K562 (cell line): ENCODE results near the gene HDAC9. TPM values are rescaled to one million over a fixed set of nuclear protein-coding genes. Genes with fewer than 3 reads are reported as not detected.

Source experiments
- ATAC-seq: fragments of 200-7000 bp; cut with Tn5 transposase; 3 replicates; pipeline ENCODE4 v1.9.1; 2020; ENCODE audit warnings: moderate library complexity
- BruUV-seq: library from RNA; stranded (reverse); fragments of 400-500 nt; replicated peaks from 2 replicates; lab custom pipeline; 2021; lab: Mats Ljungman, UMichigan
- CTCF ChIA-PET: fragments of 300-600 bp; formaldehyde crosslinking; extraction: SDS; loops from one replicate; lab custom pipeline; 2021; ENCODE audit warnings: low intra/inter-chr PET ratio; lab: Yijun Ruan, JAX
- POLR2A ChIA-PET: fragments of 300-600, 350-650 bp; sonication (Branson Sonifier 250); formaldehyde crosslinking; extraction: SDS; loops from one replicate; lab custom pipeline; 2021; ENCODE audit warnings: antibody characterized with exemption, inconsistent platforms; lab: Yijun Ruan, JAX
- DNase-seq, 4 experiments: peaks; one replicate each; pipeline versions ENCODE4 v3.0.0 to v3.0.0-alpha.2; 2011 to 2018; ENCODE audit warnings: low spot score in 3 of 4, mixed read lengths in 3 of 4; ENCODE audit errors: extremely low read depth in 1 of 4
- FAIRE-seq: peaks from 2 replicates; lab custom pipeline; 2011; peaks lifted over from hg19 to GRCh38; lab: Jason Lieb, UNC
- H2AFZ ChIP-seq: 2 replicates; pipeline ENCODE4 v1.6.0; 2011; ENCODE audit warnings: low read depth, low read length, control low read depth, inconsistent platforms
- H3K27ac ChIP-seq: fragments of 200-600 bp; 3 replicates; pipeline ENCODE4 v1.8.0; 2011; ENCODE audit warnings: low read depth, mild to moderate bottlenecking, control low read depth, inconsistent platforms, low read length, moderate library complexity, mixed read lengths; ENCODE audit errors: extremely low read depth
- H3K27me3 ChIP-seq, 2 experiments: fragments of 300-600 bp in 1 of 2; 2 replicates in 1 of 2; 3 replicates in 1 of 2; pipeline versions ENCODE4 v1.6.0 to v1.8.0; 2011; ENCODE audit warnings: inconsistent platforms in 2 of 2, low read length in 2 of 2, mild to moderate bottlenecking in 1 of 2, mixed read lengths in 1 of 2, moderate library complexity in 1 of 2; ENCODE audit not compliant: control insufficient read depth in 2 of 2, insufficient read depth in 2 of 2
- H3K36me3 ChIP-seq: fragments of 300-600 bp; 3 replicates; pipeline ENCODE4 v1.8.0; 2011; ENCODE audit warnings: mild to moderate bottlenecking, low read length, inconsistent platforms; ENCODE audit not compliant: control insufficient read depth, insufficient read depth
- H3K4me1 ChIP-seq, 2 experiments: fragments of 200-600 bp in 1 of 2; replicated peaks in 1 of 2; 2 replicates in 1 of 2; 3 replicates in 1 of 2; pipeline versions ENCODE4 v1.5.1 to v1.8.0; 2011; ENCODE audit warnings: inconsistent platforms in 2 of 2, low read length in 2 of 2, mild to moderate bottlenecking in 1 of 2, mixed read lengths in 1 of 2, moderate library complexity in 1 of 2; ENCODE audit not compliant: control insufficient read depth in 2 of 2, insufficient read depth in 2 of 2
- H3K4me2 ChIP-seq: 2 replicates; pipeline ENCODE4 v1.6.1; 2011; ENCODE audit warnings: low read length, control low read depth, inconsistent platforms, mixed read lengths; ENCODE audit not compliant: insufficient read depth
- H3K4me3 ChIP-seq: fragments of 200-600 bp; sonication (generic), shearing (Covaris generic); 2 replicates; pipeline ENCODE4 v1.5.1; 2016; ENCODE audit warnings: control low read depth, inconsistent platforms
- H3K79me2 ChIP-seq: fragments of 200-600 bp; 3 replicates; pipeline ENCODE4 v1.8.0; 2011; ENCODE audit warnings: low read length, inconsistent platforms; ENCODE audit not compliant: control insufficient read depth, insufficient read depth
- H3K9ac ChIP-seq, 2 experiments: 2 replicates each; pipeline versions ENCODE4 v1.6.0 to v1.6.1; 2011; ENCODE audit warnings: low read depth in 2 of 2, low read length in 2 of 2, control low read depth in 1 of 2, inconsistent platforms in 1 of 2, mild to moderate bottlenecking in 1 of 2, mixed read lengths in 1 of 2; ENCODE audit not compliant: insufficient read depth in 1 of 2
- H3K9me1 ChIP-seq: one replicate; pipeline ENCODE4 v1.6.0; 2011; ENCODE audit warnings: inconsistent platforms, mild to moderate bottlenecking, low read length, moderate library complexity; ENCODE audit not compliant: control insufficient read depth, insufficient read depth
- H3K9me3 ChIP-seq: replicated peaks from 2 replicates; pipeline ENCODE4 v1.5.1; 2011; ENCODE audit warnings: low read depth, low read length, inconsistent platforms; ENCODE audit not compliant: control insufficient read depth, insufficient read depth
- H4K20me1 ChIP-seq: replicated peaks from 2 replicates; pipeline ENCODE4 v1.6.1; 2011; ENCODE audit warnings: low read length, inconsistent platforms, mixed read lengths; ENCODE audit not compliant: control insufficient read depth, insufficient read depth
- FOXM1 ChIP-seq, 2 experiments: fragments of 450-650 bp in 1 of 2; sonication (generic) in 1 of 2; formaldehyde crosslinking in 1 of 2; IDR thresholded peaks; 2 replicates each; pipeline versions ENCODE4 v1.6.1 to v1.9.0; 2017 to 2022; ENCODE audit warnings: low read depth in 2 of 2, mild to moderate bottlenecking in 2 of 2, missing genetic modification reagents in 1 of 2, moderate library complexity in 1 of 2
- GTF2A2 ChIP-seq: IDR thresholded peaks from 2 replicates; pipeline ENCODE4 v1.6.1; 2016; ENCODE audit warnings: mild to moderate bottlenecking, missing genetic modification characterization, missing compliant biosample characterization
- MYBL2 ChIP-seq, 2 experiments: fragments of 450-650 bp in 1 of 2; sonication (generic) in 1 of 2; formaldehyde crosslinking in 1 of 2; IDR thresholded peaks; 2 replicates each; pipeline versions ENCODE4 v1.6.1 to v1.8.1; 2017 to 2022; ENCODE audit warnings: borderline replicate concordance in 1 of 2, inconsistent platforms in 1 of 2, low read depth in 1 of 2, mild to moderate bottlenecking in 1 of 2, missing genetic modification reagents in 1 of 2, moderate library complexity in 1 of 2
- NCOA6 ChIP-seq: fragments of 450-650 bp; IDR thresholded peaks from 2 replicates; pipeline ENCODE4 v1.6.1; 2017; ENCODE audit warnings: mild to moderate bottlenecking
- POLR2B ChIP-seq: fragments of 450-650 bp; IDR thresholded peaks from 2 replicates; pipeline ENCODE4 v1.6.1; 2018; ENCODE audit warnings: low read depth; ENCODE audit not compliant: partially characterized antibody
- SIN3A ChIP-seq, 2 experiments: fragments of 150-350 bp in 1 of 2; IDR thresholded peaks; 2 replicates each; pipeline ENCODE4 v1.6.1; 2011 to 2016; ENCODE audit warnings: borderline replicate concordance in 2 of 2, low read depth in 2 of 2, low read length in 2 of 2, mild to moderate bottlenecking in 2 of 2, moderate library complexity in 2 of 2; ENCODE audit not compliant: control insufficient read depth in 1 of 2
- SRSF3 ChIP-seq: fragments of 200-400 bp; formaldehyde crosslinking; IDR thresholded peaks from 2 replicates; pipeline ENCODE4 v1.6.1; 2016; ENCODE audit warnings: mild to moderate bottlenecking, low read length, moderate library complexity; ENCODE audit not compliant: insufficient read depth
- USF1 ChIP-seq: sonication (generic); formaldehyde crosslinking; IDR thresholded peaks from 2 replicates; pipeline ENCODE4 v1.9.0; 2022; ENCODE audit warnings: mild to moderate bottlenecking, missing genetic modification reagents
- WGBS: fragments of 100-300 bp; shearing (Covaris generic); methylation state at CpG from one replicate; pipeline ENCODE4 v1.1.6; 2016; ENCODE audit warnings: low coverage, mixed read lengths; ENCODE audit not compliant: insufficient coverage; ENCODE audit errors: missing lambda C conversion rate; 5-methylcytosine and 5-hydroxymethylcytosine counted together
- in situ Hi-C: fragments of 300-500 bp; cut with MboI; formaldehyde crosslinking; loops from 4 replicates; pipeline ENCODE4 v1.15.0; 2018; ENCODE audit warnings: inconsistent platforms, mixed read lengths
- intact Hi-C: fragments of 100-400 bp; cut with micrococcal nuclease; formaldehyde crosslinking; loops from 2 replicates; pipeline ENCODE4 v1.14.2; 2022
- polyA plus RNA-seq, 8 experiments: library from polyadenylated mRNA; depleted of rRNA in 4 of 8; stranded (reverse) in 5 of 8; unstranded in 3 of 8; fragments of >200 nt; fragmentation: Nextera tagmentation in 2 of 8; fragmentation: Illumina TruSeq in 1 of 8; extraction: Ambion mirVana in 2 of 8; extraction: Trizol in 1 of 8; gene quantifications; 2 replicates each; pipeline versions ENCODE4 v1.2.1 to v1.2.3, GENCODE V29; 2011 to 2014; ENCODE audit warnings: inconsistent platforms in 1 of 8, missing spikeins in 1 of 8
- total RNA-seq, 7 experiments: library from RNA; depleted of rRNA in 6 of 7; stranded (reverse); fragments of >200 nt in 6 of 7; fragmentation: Illumina TruSeq in 2 of 7; extraction: Trizol in 2 of 7; gene quantifications; 2 replicates each; pipeline versions ENCODE4 v1.2.1 to v1.2.3, GENCODE V29; 2011 to 2021; ENCODE audit warnings: low replicate concordance in 1 of 7

Gene HDAC9
- total and polyA plus RNA-seq, 9 of the 15 experiments (the other 6 are each of a cell fraction or from before 2014, with no cell fraction given), result 0.08 to 0.91 (median 0.33) TPM

GRCh38 chr7:18566829-18567228, 71.3 kb downstream of the HDAC9 start:
- no peak overlapping the region for H3K4me2 ChIP-seq
- no peak overlapping the region for H3K27ac ChIP-seq
- ChIA-PET POLR2A (no interaction called here), CTCF (no interaction called here)
- H3K79me2 ChIP-seq, result no peaks in the 10 kb centered on the region
- H3K27me3 ChIP-seq, result no peaks in the 10 kb centered on the region
- H4K20me1 ChIP-seq, result no peaks in the 10 kb centered on the region
- TF ChIP-seq GTF2A2 (tag), result no peak
- TF ChIP-seq SIN3A (IDR thresholded peaks at IDR 0.05; ENCODE audit: borderline replicate concordance in 2 of 2, control insufficient read depth in 1 of 2, low read depth in 2 of 2, low read length in 2 of 2), result no peak
- TF ChIP-seq NCOA6, result no peak
- no peak for TF ChIP-seq FOXM1 (IDR thresholded peaks at IDR 0.05; ENCODE audit: low read depth)
- no peak for TF ChIP-seq FOXM1 (CRISPR knock-in tag; IDR thresholded peaks at IDR 0.05; ENCODE audit: low read depth)
- TF ChIP-seq MYBL2 (IDR thresholded peaks at IDR 0.05; ENCODE audit: low read depth), result no peak
- TF ChIP-seq MYBL2 (CRISPR knock-in tag; IDR thresholded peaks at IDR 0.05; ENCODE audit: borderline replicate concordance), result no peak
- TF ChIP-seq SRSF3, result no peak
- TF ChIP-seq POLR2B, result no peak
- TF ChIP-seq USF1, result no peak
- DNase-seq (no peak), ATAC-seq (no peak), FAIRE-seq (no peak)
- no peaks in the 10 kb centered on the region for H3K36me3 ChIP-seq
- H3K4me3 ChIP-seq, result no peak overlapping the region
- no peaks in the 10 kb centered on the region for H3K9me1 ChIP-seq
- no peak overlapping the region for H2AFZ ChIP-seq
- no peaks in the 10 kb centered on the region for H3K4me1 ChIP-seq
- in situ Hi-C loops, result no loop called here
- intact Hi-C loops, result no loop called here
- 1% methylated on average over 7 of the region's 7 CpGs for WGBS
- no peaks in the 10 kb centered on the region for H3K9me3 ChIP-seq
- BruUV-seq, result no TSS peak
- no peak overlapping the region for H3K9ac ChIP-seq
